ENCODE data around the gene MED20.

DNA sequence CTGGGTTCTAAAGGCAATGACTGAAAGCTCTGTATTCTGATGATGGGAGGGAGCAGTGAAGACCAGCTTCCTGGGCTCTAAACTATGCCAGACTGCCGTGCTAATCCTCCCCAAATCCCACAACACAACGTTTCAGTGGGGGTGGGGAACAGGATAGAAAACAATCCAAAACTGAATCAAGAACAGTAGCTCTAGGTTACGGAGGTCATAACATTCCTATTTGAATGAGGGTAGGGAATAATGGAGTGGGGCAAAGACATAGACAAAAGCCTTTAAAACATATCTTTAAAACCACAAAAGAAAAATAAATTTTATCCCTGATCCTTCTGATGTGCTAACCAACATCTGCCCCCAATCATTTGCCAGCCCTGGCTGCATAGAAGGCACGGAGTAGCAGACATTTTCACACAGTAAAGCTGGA is 33.6 kb downstream of the MED20 start:
- TF ChIP-seq, protein P1, sequence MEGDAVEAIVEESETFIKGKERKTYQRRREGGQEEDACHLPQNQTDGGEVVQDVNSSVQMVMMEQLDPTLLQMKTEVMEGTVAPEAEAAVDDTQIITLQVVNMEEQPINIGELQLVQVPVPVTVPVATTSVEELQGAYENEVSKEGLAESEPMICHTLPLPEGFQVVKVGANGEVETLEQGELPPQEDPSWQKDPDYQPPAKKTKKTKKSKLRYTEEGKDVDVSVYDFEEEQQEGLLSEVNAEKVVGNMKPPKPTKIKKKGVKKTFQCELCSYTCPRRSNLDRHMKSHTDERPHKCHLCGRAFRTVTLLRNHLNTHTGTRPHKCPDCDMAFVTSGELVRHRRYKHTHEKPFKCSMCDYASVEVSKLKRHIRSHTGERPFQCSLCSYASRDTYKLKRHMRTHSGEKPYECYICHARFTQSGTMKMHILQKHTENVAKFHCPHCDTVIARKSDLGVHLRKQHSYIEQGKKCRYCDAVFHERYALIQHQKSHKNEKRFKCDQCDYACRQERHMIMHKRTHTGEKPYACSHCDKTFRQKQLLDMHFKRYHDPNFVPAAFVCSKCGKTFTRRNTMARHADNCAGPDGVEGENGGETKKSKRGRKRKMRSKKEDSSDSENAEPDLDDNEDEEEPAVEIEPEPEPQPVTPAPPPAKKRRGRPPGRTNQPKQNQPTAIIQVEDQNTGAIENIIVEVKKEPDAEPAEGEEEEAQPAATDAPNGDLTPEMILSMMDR (IDR thresholded peaks at IDR 0.05): no peak
- TF ChIP-seq PRRX2 (CRISPR knock-in tag; IDR thresholded peaks at IDR 0.05) (no peak), CREB1 (CRISPR knock-in tag; IDR thresholded peaks at IDR 0.05) (no peak), ATF1 (CRISPR knock-in tag; IDR thresholded peaks at IDR 0.05) (no peak), NR2C2 (CRISPR knock-in tag; IDR thresholded peaks at IDR 0.05) (no peak)
- TF ChIP-seq, protein P2, sequence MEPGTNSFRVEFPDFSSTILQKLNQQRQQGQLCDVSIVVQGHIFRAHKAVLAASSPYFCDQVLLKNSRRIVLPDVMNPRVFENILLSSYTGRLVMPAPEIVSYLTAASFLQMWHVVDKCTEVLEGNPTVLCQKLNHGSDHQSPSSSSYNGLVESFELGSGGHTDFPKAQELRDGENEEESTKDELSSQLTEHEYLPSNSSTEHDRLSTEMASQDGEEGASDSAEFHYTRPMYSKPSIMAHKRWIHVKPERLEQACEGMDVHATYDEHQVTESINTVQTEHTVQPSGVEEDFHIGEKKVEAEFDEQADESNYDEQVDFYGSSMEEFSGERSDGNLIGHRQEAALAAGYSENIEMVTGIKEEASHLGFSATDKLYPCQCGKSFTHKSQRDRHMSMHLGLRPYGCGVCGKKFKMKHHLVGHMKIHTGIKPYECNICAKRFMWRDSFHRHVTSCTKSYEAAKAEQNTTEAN (CRISPR knock-in tag; IDR thresholded peaks at IDR 0.05): no peak
